ENCODE measurements around the gene LUC7L. TPM values are rescaled to one million over a fixed set of nuclear protein-coding genes. Genes with fewer than 3 reads are reported as not detected.

The LUC7L gene
- polyA plus RNA-seq, 1 of the 3 experiments (the other 2 are of a cell fraction): 97.7 TPM

- H3K27ac ChIP-seq (ENCODE audit: low read depth in 2 of 2, low read length in 1 of 2): no peak overlapping the region
- H3K4me1 ChIP-seq (ENCODE audit: control insufficient read depth in 1 of 2, insufficient read depth in 2 of 2, low read depth in 1 of 2, low read length in 1 of 2): no peaks in the 10 kb centered on the region
- no peaks in the 10 kb centered on the region for H3K9me3 ChIP-seq
- TF ChIP-seq USF1 (IDR thresholded peaks at IDR 0.05; ENCODE audit: borderline replicate concordance, low read depth): no peak
- no peak for TF ChIP-seq FOXJ3 (CRISPR knock-in tag; IDR thresholded peaks at IDR 0.05)
- no peak for TF ChIP-seq MAX (IDR thresholded peaks at IDR 0.05; ENCODE audit: low read depth)
- no peak for TF ChIP-seq CTCF (IDR thresholded peaks at IDR 0.05)
- TF ChIP-seq NRF1 (IDR thresholded peaks at IDR 0.05; ENCODE audit: low read depth, low read length): no peak
- H3K79me2 ChIP-seq (ENCODE audit: insufficient read depth): peaks cover 47% of the 10 kb centered on the region
- H3K36me3 ChIP-seq (replicated peaks in 1 of 2; ENCODE audit: control insufficient read depth in 1 of 2, insufficient read depth in 2 of 2, low read length in 1 of 2): no peaks in the 10 kb centered on the region
- H3K9ac ChIP-seq: no peak overlapping the region
- WGBS (ENCODE audit: low lambda C conversion rate): 93% methylated on average over 10 of the region's 10 CpGs
- no peak overlapping the region for H3K4me3 ChIP-seq (ENCODE audit: low read depth in 2 of 2, low read length in 1 of 2)
- no peaks in the 10 kb centered on the region for H3K27me3 ChIP-seq (ENCODE audit: insufficient read depth)
- ChIA-PET POLR2A (no interaction called here), CTCF (interaction anchor here (1.1 kb wide), 1 partner anchor 135 kb away, joined by 3 read pairs; no protein-coding TSS in a partner anchor)
- H2AFZ ChIP-seq (ENCODE audit: low read depth): no peak overlapping the region
- no peak for DNase-seq
- no peaks in the 10 kb centered on the region for H3F3A ChIP-seq (replicated peaks; ENCODE audit: insufficient read depth)
- H4K20me1 ChIP-seq (ENCODE audit: insufficient read depth): no peaks in the 10 kb centered on the region
- H3K4me2 ChIP-seq: no peak overlapping the region
- H3K9me2 ChIP-seq: no peaks in the 10 kb centered on the region
These were observed 13.0 kb upstream of the LUC7L start for GRCh38 chr16:242281-242680.

GRCh38 chr16:240559-240958 lies 11.3 kb upstream of the LUC7L start:
- Histone ChIP-seq H3K4me2 (no peak overlapping the region), H3K27ac (ENCODE audit: low read depth in 2 of 2, low read length in 1 of 2) (no peak overlapping the region), H3K9me3 (no peaks in the 10 kb centered on the region), H3F3A (replicated peaks; ENCODE audit: insufficient read depth) (peaks cover 6% of the 10 kb centered on the region), H3K36me3 (replicated peaks in 1 of 2; ENCODE audit: control insufficient read depth in 1 of 2, insufficient read depth in 2 of 2, low read length in 1 of 2) (no peaks in the 10 kb centered on the region), H3K27me3 (ENCODE audit: insufficient read depth) (no peaks in the 10 kb centered on the region), H4K20me1 (ENCODE audit: insufficient read depth) (no peaks in the 10 kb centered on the region), H3K4me1 (ENCODE audit: control insufficient read depth in 1 of 2, insufficient read depth in 2 of 2, low read depth in 1 of 2, low read length in 1 of 2) (no peaks in the 10 kb centered on the region), H3K9ac (no peak overlapping the region), H3K4me3 (ENCODE audit: low read depth in 2 of 2, low read length in 1 of 2) (no peak overlapping the region), H3K9me2 (no peaks in the 10 kb centered on the region), H2AFZ (ENCODE audit: low read depth) (no peak overlapping the region), H3K79me2 (ENCODE audit: insufficient read depth) (peaks cover 49% of the 10 kb centered on the region)
- 94% methylated on average over 8 of the region's 8 CpGs for WGBS (ENCODE audit: low lambda C conversion rate)
- POLR2A ChIA-PET: no interaction called here
- DNase-seq: no peak
- CTCF ChIA-PET: interaction anchor here (1.5 to 1.6 kb wide), 3 partner anchors 9 to 122 kb away, joined by 4 to 9 read pairs (median 6); partner anchors contain the start of gene HBQ1
- TF ChIP-seq FOSL2 (IDR thresholded peaks at IDR 0.05; ENCODE audit: borderline replicate concordance, low read depth) (no peak), POLR2AphosphoS5 (IDR thresholded peaks at IDR 0.05; ENCODE audit: low read depth, low read length) (no peak), SIN3A (IDR thresholded peaks at IDR 0.05; ENCODE audit: borderline replicate concordance, low read depth, low read length) (no peak), FOXJ3 (CRISPR knock-in tag; IDR thresholded peaks at IDR 0.05) (no peak), RXRA (IDR thresholded peaks at IDR 0.05; ENCODE audit: borderline replicate concordance, low read depth) (no peak), SMC3 (IDR thresholded peaks at IDR 0.05; ENCODE audit: low read depth, low read length) (no peak), RCOR1 (IDR thresholded peaks at IDR 0.05; ENCODE audit: low read length) (no peak), USF2 (IDR thresholded peaks at IDR 0.05; ENCODE audit: borderline replicate concordance, low read depth, low read length) (no peak), IRF3 (IDR thresholded peaks at IDR 0.05; ENCODE audit: low read depth, low read length) (no peak), PBX3 (IDR thresholded peaks at IDR 0.05) (no peak), JUND (IDR thresholded peaks at IDR 0.05) (no peak), USF1 (IDR thresholded peaks at IDR 0.05; ENCODE audit: borderline replicate concordance, low read depth) (no peak), RAD21 (IDR thresholded peaks at IDR 0.05; ENCODE audit: low read length) (no peak), ZBTB33 (IDR thresholded peaks at IDR 0.05; ENCODE audit: borderline replicate concordance, low read depth) (no peak), NRF1 (IDR thresholded peaks at IDR 0.05; ENCODE audit: low read depth, low read length) (no peak), RFX5 (IDR thresholded peaks at IDR 0.05; ENCODE audit: low read length) (no peak), NFIC (IDR thresholded peaks at IDR 0.05; ENCODE audit: borderline replicate concordance) (no peak)
